ENCODE results near the gene TPSD1. TPM values are rescaled to one million over a fixed set of nuclear protein-coding genes. Genes with fewer than 3 reads are reported as not detected.

Gene TPSD1
- total and polyA plus RNA-seq, 2 experiments from 2014 or later = 0.17 TPM; not detected in 1

DNA sequence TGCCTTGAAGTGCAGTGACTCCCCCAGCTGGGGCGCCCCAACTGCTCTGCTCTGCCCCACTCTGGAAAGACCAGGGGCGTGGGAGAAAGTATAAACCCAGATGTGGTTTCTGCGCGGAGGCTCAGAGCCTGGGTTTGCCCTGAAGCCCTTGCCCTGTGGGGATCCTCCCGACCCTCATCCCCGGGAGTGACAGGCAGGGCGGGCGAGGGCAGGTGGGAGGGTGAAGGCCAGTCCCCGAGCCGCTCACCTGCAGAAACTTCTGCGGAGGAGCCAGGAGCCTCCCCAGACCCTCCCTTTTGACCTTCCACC, 3.8 kb downstream of the TPSD1 start (continued):
- TF ChIP-seq, protein P1, sequence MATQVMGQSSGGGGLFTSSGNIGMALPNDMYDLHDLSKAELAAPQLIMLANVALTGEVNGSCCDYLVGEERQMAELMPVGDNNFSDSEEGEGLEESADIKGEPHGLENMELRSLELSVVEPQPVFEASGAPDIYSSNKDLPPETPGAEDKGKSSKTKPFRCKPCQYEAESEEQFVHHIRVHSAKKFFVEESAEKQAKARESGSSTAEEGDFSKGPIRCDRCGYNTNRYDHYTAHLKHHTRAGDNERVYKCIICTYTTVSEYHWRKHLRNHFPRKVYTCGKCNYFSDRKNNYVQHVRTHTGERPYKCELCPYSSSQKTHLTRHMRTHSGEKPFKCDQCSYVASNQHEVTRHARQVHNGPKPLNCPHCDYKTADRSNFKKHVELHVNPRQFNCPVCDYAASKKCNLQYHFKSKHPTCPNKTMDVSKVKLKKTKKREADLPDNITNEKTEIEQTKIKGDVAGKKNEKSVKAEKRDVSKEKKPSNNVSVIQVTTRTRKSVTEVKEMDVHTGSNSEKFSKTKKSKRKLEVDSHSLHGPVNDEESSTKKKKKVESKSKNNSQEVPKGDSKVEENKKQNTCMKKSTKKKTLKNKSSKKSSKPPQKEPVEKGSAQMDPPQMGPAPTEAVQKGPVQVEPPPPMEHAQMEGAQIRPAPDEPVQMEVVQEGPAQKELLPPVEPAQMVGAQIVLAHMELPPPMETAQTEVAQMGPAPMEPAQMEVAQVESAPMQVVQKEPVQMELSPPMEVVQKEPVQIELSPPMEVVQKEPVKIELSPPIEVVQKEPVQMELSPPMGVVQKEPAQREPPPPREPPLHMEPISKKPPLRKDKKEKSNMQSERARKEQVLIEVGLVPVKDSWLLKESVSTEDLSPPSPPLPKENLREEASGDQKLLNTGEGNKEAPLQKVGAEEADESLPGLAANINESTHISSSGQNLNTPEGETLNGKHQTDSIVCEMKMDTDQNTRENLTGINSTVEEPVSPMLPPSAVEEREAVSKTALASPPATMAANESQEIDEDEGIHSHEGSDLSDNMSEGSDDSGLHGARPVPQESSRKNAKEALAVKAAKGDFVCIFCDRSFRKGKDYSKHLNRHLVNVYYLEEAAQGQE (IDR thresholded peaks at IDR 0.05; ENCODE audit: unreplicated experiment) = no peak
- TF ChIP-seq EZH2phosphoT487 (IDR thresholded peaks at IDR 0.05; ENCODE audit: unreplicated experiment) (no peak), JUNB (IDR thresholded peaks at IDR 0.05; ENCODE audit: unreplicated experiment) (no peak), CREB1 (CRISPR knock-in tag; IDR thresholded peaks at IDR 0.05; ENCODE audit: low read depth) (no peak), NANOG (IDR thresholded peaks at IDR 0.05; ENCODE audit: borderline replicate concordance) (no peak), EZH2 (IDR thresholded peaks at IDR 0.05; ENCODE audit: low read depth, unreplicated experiment) (no peak), POLR2AphosphoS5 (IDR thresholded peaks at IDR 0.05; ENCODE audit: low read depth) (no peak)
- TF ChIP-seq, protein P2, sequence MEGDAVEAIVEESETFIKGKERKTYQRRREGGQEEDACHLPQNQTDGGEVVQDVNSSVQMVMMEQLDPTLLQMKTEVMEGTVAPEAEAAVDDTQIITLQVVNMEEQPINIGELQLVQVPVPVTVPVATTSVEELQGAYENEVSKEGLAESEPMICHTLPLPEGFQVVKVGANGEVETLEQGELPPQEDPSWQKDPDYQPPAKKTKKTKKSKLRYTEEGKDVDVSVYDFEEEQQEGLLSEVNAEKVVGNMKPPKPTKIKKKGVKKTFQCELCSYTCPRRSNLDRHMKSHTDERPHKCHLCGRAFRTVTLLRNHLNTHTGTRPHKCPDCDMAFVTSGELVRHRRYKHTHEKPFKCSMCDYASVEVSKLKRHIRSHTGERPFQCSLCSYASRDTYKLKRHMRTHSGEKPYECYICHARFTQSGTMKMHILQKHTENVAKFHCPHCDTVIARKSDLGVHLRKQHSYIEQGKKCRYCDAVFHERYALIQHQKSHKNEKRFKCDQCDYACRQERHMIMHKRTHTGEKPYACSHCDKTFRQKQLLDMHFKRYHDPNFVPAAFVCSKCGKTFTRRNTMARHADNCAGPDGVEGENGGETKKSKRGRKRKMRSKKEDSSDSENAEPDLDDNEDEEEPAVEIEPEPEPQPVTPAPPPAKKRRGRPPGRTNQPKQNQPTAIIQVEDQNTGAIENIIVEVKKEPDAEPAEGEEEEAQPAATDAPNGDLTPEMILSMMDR (conservative IDR thresholded peaks at IDR 0.05; ENCODE audit: low read depth in 2 of 2) = no peak

DNA sequence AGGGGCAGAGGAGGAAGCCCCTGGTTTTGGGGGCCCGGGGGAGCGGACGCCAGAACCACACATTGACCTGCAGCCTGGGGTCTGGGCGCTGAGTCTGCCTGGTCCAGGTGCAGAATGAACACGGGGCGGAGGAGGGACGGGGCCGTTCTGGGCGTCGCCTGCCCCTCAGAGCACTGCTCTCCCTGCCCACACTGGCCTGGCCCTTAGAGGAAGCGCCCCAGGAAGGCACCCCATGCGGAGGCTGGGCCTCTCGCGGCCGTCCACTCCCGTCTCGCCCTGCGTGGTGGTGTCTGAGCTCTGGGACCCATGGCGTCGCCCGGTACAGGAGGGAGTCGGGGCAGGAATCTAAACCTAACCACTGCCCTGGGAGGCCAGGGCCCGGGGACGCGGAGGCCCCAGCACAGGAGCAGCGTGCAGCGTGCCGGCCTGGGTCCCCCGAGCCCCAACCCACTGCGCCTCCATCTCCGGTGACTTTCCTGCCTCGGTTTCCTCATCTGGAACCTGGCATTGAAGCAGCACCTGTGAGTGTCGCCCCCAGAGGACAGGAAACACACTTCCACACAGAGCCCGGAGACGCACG, 4.3 kb downstream of the TPSD1 start:
- H3K4me2 ChIP-seq = no peak overlapping the region
- ATAC-seq = no peak
- no peaks in the 10 kb centered on the region for H3K27me3 ChIP-seq (ENCODE audit: insufficient read depth)
- Mint-ChIP-seq H3K27ac (no peak overlapping the region), H3K27me3 (ENCODE audit: insufficient read depth, low read depth, poor library complexity) (peaks cover 30% of the 10 kb centered on the region), H3K9me3 (peaks cover 10% of the 10 kb centered on the region), H3K4me1 (peaks cover 11% of the 10 kb centered on the region), H3K4me3 (no peak overlapping the region), H3K36me3 (ENCODE audit: low read depth) (no peaks in the 10 kb centered on the region)
- no peak overlapping the region for H3K27ac ChIP-seq (ENCODE audit: low read depth)
- TF ChIP-seq, protein P2 (conservative IDR thresholded peaks at IDR 0.05; ENCODE audit: low read depth in 2 of 2) = no peak
- no peak for TF ChIP-seq EZH2 (IDR thresholded peaks at IDR 0.05; ENCODE audit: low read depth, unreplicated experiment)
- TF ChIP-seq ZNF114 (CRISPR knock-in tag; IDR thresholded peaks at IDR 0.05) = no peak
- TF ChIP-seq, protein P3, sequence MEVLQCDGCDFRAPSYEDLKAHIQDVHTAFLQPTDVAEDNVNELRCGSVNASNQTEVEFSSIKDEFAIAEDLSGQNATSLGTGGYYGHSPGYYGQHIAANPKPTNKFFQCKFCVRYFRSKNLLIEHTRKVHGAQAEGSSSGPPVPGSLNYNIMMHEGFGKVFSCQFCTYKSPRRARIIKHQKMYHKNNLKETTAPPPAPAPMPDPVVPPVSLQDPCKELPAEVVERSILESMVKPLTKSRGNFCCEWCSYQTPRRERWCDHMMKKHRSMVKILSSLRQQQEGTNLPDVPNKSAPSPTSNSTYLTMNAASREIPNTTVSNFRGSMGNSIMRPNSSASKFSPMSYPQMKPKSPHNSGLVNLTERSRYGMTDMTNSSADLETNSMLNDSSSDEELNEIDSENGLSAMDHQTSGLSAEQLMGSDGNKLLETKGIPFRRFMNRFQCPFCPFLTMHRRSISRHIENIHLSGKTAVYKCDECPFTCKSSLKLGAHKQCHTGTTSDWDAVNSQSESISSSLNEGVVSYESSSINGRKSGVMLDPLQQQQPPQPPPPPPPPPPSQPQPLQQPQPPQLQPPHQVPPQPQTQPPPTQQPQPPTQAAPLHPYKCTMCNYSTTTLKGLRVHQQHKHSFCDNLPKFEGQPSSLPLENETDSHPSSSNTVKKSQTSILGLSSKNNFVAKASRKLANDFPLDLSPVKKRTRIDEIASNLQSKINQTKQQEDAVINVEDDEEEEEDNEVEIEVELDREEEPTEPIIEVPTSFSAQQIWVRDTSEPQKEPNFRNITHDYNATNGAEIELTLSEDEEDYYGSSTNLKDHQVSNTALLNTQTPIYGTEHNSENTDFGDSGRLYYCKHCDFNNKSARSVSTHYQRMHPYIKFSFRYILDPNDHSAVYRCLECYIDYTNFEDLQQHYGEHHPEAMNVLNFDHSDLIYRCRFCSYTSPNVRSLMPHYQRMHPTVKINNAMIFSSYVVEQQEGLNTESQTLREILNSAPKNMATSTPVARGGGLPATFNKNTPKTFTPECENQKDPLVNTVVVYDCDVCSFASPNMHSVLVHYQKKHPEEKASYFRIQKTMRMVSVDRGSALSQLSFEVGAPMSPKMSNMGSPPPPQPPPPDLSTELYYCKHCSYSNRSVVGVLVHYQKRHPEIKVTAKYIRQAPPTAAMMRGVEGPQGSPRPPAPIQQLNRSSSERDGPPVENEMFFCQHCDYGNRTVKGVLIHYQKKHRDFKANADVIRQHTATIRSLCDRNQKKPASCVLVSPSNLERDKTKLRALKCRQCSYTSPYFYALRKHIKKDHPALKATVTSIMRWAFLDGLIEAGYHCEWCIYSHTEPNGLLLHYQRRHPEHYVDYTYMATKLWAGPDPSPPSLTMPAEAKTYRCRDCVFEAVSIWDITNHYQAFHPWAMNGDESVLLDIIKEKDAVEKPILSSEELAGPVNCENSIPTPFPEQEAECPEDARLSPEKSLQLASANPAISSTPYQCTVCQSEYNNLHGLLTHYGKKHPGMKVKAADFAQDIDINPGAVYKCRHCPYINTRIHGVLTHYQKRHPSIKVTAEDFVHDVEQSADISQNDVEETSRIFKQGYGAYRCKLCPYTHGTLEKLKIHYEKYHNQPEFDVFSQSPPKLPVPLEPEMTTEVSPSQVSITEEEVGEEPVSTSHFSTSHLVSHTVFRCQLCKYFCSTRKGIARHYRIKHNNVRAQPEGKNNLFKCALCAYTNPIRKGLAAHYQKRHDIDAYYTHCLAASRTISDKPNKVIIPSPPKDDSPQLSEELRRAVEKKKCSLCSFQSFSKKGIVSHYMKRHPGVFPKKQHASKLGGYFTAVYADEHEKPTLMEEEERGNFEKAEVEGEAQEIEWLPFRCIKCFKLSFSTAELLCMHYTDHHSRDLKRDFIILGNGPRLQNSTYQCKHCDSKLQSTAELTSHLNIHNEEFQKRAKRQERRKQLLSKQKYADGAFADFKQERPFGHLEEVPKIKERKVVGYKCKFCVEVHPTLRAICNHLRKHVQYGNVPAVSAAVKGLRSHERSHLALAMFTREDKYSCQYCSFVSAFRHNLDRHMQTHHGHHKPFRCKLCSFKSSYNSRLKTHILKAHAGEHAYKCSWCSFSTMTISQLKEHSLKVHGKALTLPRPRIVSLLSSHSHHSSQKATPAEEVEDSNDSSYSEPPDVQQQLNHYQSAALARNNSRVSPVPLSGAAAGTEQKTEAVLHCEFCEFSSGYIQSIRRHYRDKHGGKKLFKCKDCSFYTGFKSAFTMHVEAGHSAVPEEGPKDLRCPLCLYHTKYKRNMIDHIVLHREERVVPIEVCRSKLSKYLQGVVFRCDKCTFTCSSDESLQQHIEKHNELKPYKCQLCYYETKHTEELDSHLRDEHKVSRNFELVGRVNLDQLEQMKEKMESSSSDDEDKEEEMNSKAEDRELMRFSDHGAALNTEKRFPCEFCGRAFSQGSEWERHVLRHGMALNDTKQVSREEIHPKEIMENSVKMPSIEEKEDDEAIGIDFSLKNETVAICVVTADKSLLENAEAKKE (CRISPR knock-in tag; IDR thresholded peaks at IDR 0.05) = no peak
- no peak for TF ChIP-seq EZH2phosphoT487 (IDR thresholded peaks at IDR 0.05; ENCODE audit: unreplicated experiment)
- no peaks in the 10 kb centered on the region for H3F3A ChIP-seq (replicated peaks; ENCODE audit: low read depth)
- H3K36me3 ChIP-seq (ENCODE audit: insufficient read depth) = no peaks in the 10 kb centered on the region
- H3K4me1 ChIP-seq (ENCODE audit: insufficient read depth) = no peaks in the 10 kb centered on the region
- no peak overlapping the region for H3K4me3 ChIP-seq
- 0 out of 2 replicates have a peak, but pooled peaks cover 2% of the 10 kb centered on the region for H4K20me1 ChIP-seq (replicated peaks; ENCODE audit: insufficient read depth)
- H3K9me2 ChIP-seq (ENCODE audit: insufficient read depth) = no peaks in the 10 kb centered on the region
- no peak for DNase-seq (ENCODE audit: low spot score)
- no peak overlapping the region for H2AFZ ChIP-seq
- H3K79me2 ChIP-seq (replicated peaks; ENCODE audit: insufficient read depth) = no peaks in the 10 kb centered on the region
